Astrocyte (in vitro differentiated cells and primary cell): ENCODE measurements around the gene PLXDC2. TPM values are rescaled to one million over a fixed set of nuclear protein-coding genes. Genes with fewer than 3 reads are reported as not detected.

Source experiments
- DNase-seq: peaks from one replicate; pipeline ENCODE4 v3.0.0-alpha.2; 2010; ENCODE audit warnings: low read depth
- FAIRE-seq: peaks from 2 replicates; lab custom pipeline; 2011; peaks lifted over from hg19 to GRCh38; lab: Jason Lieb, UNC
- H2AFZ ChIP-seq: 2 replicates; pipeline ENCODE4 v1.6.0; 2012; ENCODE audit warnings: low read depth, low read length, inconsistent platforms
- H3K27ac ChIP-seq: 2 replicates; pipeline ENCODE4 v1.5.1; 2011; ENCODE audit warnings: low read depth, low read length, inconsistent platforms
- H3K27me3 ChIP-seq: 2 replicates; pipeline ENCODE4 v1.6.0; 2011; ENCODE audit warnings: low read length, inconsistent platforms; ENCODE audit not compliant: insufficient read depth
- H3K36me3 ChIP-seq: 2 replicates; pipeline ENCODE4 v1.5.1; 2011; ENCODE audit warnings: low read length, inconsistent platforms; ENCODE audit not compliant: insufficient read depth
- H3K4me1 ChIP-seq: 2 replicates; pipeline ENCODE4 v1.5.1; 2011; ENCODE audit warnings: low read length, inconsistent platforms; ENCODE audit not compliant: insufficient read depth
- H3K4me2 ChIP-seq: 2 replicates; pipeline ENCODE4 v1.6.0; 2012; ENCODE audit warnings: low read length, inconsistent platforms
- H3K4me3 ChIP-seq: 2 replicates; pipeline ENCODE4 v1.5.1; 2011; ENCODE audit warnings: low read depth, mild to moderate bottlenecking, low read length, inconsistent platforms; ENCODE audit not compliant: insufficient read depth
- H3K79me2 ChIP-seq: 2 replicates; pipeline ENCODE4 v1.6.0; 2012; ENCODE audit warnings: mild to moderate bottlenecking, low read length, inconsistent platforms; ENCODE audit not compliant: insufficient read depth
- H3K9ac ChIP-seq: 2 replicates; pipeline ENCODE4 v1.6.0; 2012; ENCODE audit warnings: mild to moderate bottlenecking, low read length, inconsistent platforms
- H3K9me3 ChIP-seq: 2 replicates; pipeline ENCODE4 v1.5.1; 2012; ENCODE audit warnings: low read depth, mild to moderate bottlenecking, low read length, inconsistent platforms; ENCODE audit not compliant: insufficient read depth
- H4K20me1 ChIP-seq: 2 replicates; pipeline ENCODE4 v1.6.0; 2012; ENCODE audit warnings: low read length, inconsistent platforms; ENCODE audit not compliant: insufficient read depth
- H3K27ac Mint-ChIP-seq: one replicate; pipeline ENCODE4 v1.8.0; 2021; ENCODE audit warnings: mild to moderate bottlenecking, mixed read lengths; ENCODE audit not compliant: unreplicated experiment
- H3K27me3 Mint-ChIP-seq: one replicate; pipeline ENCODE4 v1.8.0; 2021; ENCODE audit warnings: low read depth, mixed read lengths; ENCODE audit not compliant: unreplicated experiment
- H3K36me3 Mint-ChIP-seq: one replicate; pipeline ENCODE4 v1.8.0; 2021; ENCODE audit warnings: low read depth, mixed read lengths; ENCODE audit not compliant: unreplicated experiment
- H3K4me1 Mint-ChIP-seq: one replicate; pipeline ENCODE4 v1.8.0; 2021; ENCODE audit warnings: low read depth, mixed read lengths; ENCODE audit not compliant: unreplicated experiment
- H3K4me3 Mint-ChIP-seq: one replicate; pipeline ENCODE4 v1.8.0; 2021; ENCODE audit warnings: mild to moderate bottlenecking, moderate library complexity, mixed read lengths; ENCODE audit not compliant: unreplicated experiment
- H3K9me3 Mint-ChIP-seq: one replicate; pipeline ENCODE4 v1.8.0; 2021; ENCODE audit warnings: mild to moderate bottlenecking, mixed read lengths; ENCODE audit not compliant: unreplicated experiment
- EZH2 ChIP-seq: IDR thresholded peaks from 2 replicates; pipeline ENCODE4 v1.6.1; 2012; ENCODE audit warnings: mild to moderate bottlenecking, low read length, inconsistent platforms; ENCODE audit not compliant: insufficient read depth
- total RNA-seq: library from RNA; stranded (reverse); gene quantifications from 2 replicates; pipeline ENCODE4 v1.2.1, GENCODE V29; 2021
- TF ChIP-seq, protein P1 (sequence below): IDR thresholded peaks from 2 replicates; pipeline ENCODE4 v1.5.1; 2011; ENCODE audit warnings: low read depth, mild to moderate bottlenecking, inconsistent platforms, low read length, moderate library complexity; ENCODE audit not compliant: insufficient read depth

The PLXDC2 gene
- total RNA-seq, 1 donor from 2014 or later: 36.1 TPM

GRCh38 chr10:20288060-20288459, 471.8 kb downstream of the PLXDC2 start:
- H3K4me1 Mint-ChIP-seq: no peaks in the 10 kb centered on the region
- H3K4me3 ChIP-seq: no peak overlapping the region
- DNase-seq (no peak), FAIRE-seq (no peak)
- peaks cover 3% of the 10 kb centered on the region for H3K9me3 Mint-ChIP-seq
- no peak overlapping the region for H3K27ac Mint-ChIP-seq
- H3K27me3 ChIP-seq: no peaks in the 10 kb centered on the region
- no peak overlapping the region for H3K4me3 Mint-ChIP-seq
- no peaks in the 10 kb centered on the region for H3K36me3 Mint-ChIP-seq
- no peaks in the 10 kb centered on the region for H4K20me1 ChIP-seq
- no peaks in the 10 kb centered on the region for H3K36me3 ChIP-seq
- no peaks in the 10 kb centered on the region for H3K79me2 ChIP-seq
- TF ChIP-seq EZH2: no peak
- TF ChIP-seq, protein P1, sequence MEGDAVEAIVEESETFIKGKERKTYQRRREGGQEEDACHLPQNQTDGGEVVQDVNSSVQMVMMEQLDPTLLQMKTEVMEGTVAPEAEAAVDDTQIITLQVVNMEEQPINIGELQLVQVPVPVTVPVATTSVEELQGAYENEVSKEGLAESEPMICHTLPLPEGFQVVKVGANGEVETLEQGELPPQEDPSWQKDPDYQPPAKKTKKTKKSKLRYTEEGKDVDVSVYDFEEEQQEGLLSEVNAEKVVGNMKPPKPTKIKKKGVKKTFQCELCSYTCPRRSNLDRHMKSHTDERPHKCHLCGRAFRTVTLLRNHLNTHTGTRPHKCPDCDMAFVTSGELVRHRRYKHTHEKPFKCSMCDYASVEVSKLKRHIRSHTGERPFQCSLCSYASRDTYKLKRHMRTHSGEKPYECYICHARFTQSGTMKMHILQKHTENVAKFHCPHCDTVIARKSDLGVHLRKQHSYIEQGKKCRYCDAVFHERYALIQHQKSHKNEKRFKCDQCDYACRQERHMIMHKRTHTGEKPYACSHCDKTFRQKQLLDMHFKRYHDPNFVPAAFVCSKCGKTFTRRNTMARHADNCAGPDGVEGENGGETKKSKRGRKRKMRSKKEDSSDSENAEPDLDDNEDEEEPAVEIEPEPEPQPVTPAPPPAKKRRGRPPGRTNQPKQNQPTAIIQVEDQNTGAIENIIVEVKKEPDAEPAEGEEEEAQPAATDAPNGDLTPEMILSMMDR: no peak
- no peak overlapping the region for H3K27ac ChIP-seq
- no peak overlapping the region for H2AFZ ChIP-seq
- no peaks in the 10 kb centered on the region for H3K27me3 Mint-ChIP-seq
- no peak overlapping the region for H3K9ac ChIP-seq
- no peaks in the 10 kb centered on the region for H3K4me1 ChIP-seq
- no peaks in the 10 kb centered on the region for H3K9me3 ChIP-seq
- H3K4me2 ChIP-seq: no peak overlapping the region

DNA sequence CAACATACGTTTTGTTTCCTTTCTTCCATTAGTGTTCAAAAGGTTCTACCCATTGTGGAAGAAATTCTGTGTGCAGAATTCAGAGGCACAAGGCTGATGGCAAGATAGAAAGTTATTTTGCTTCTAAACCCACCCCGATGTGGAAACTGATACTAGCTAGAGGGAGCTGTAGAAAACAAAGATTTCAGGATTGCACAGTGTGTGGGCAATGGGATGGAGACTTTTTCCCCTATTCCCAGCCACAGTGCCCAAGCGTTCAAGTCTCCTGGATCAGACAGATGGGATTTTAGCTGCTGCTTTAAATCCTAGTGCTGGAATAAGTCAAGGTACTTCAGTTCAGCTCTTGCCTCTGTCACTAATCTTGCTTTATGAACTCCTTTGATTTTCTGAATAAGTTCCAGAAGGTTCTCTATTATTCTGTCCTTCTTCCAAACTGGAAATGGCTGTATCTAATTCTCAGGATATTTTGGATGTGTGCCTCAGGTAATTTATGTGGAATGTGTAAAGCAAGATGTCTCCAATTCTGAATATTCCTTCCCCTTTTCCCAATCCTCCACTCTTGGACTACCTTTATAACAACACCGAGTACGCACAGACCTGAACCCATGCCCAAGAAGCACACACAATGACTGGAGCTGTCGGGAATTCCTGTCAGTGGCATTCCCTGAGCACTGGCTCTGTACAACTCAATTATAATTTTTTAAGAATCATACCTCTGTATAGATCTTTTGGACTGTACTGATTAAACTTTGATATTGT, 473.0 kb downstream of the PLXDC2 start:
- no peaks in the 10 kb centered on the region for H3K36me3 Mint-ChIP-seq
- H3K27me3 ChIP-seq: no peaks in the 10 kb centered on the region
- no peaks in the 10 kb centered on the region for H3K9me3 ChIP-seq
- peaks cover 3% of the 10 kb centered on the region for H3K9me3 Mint-ChIP-seq
- no peak overlapping the region for H3K27ac Mint-ChIP-seq
- H3K27me3 Mint-ChIP-seq: no peaks in the 10 kb centered on the region
- H3K4me3 ChIP-seq: no peak overlapping the region
- no peaks in the 10 kb centered on the region for H4K20me1 ChIP-seq
- TF ChIP-seq EZH2: no peak
- TF ChIP-seq, protein P1: no peak
- H3K36me3 ChIP-seq: no peaks in the 10 kb centered on the region
- H3K9ac ChIP-seq: no peak overlapping the region
- H3K27ac ChIP-seq: no peak overlapping the region
- FAIRE-seq: no peak
- H3K4me2 ChIP-seq: no peak overlapping the region
- no peak for DNase-seq
- no peaks in the 10 kb centered on the region for H3K4me1 ChIP-seq
- H2AFZ ChIP-seq: no peak overlapping the region
- no peak overlapping the region for H3K4me3 Mint-ChIP-seq
- no peaks in the 10 kb centered on the region for H3K79me2 ChIP-seq
- H3K4me1 Mint-ChIP-seq: no peaks in the 10 kb centered on the region

- Histone ChIP-seq H3K4me3 (no peak overlapping the region), H4K20me1 (no peaks in the 10 kb centered on the region), H3K9me3 (no peaks in the 10 kb centered on the region), H3K9ac (no peak overlapping the region), H3K27ac (no peak overlapping the region), H3K4me1 (no peaks in the 10 kb centered on the region), H3K36me3 (no peaks in the 10 kb centered on the region), H3K4me2 (no peak overlapping the region), H3K79me2 (no peaks in the 10 kb centered on the region), H2AFZ (no peak overlapping the region), H3K27me3 (no peaks in the 10 kb centered on the region)
- no peak overlapping the region for H3K27ac Mint-ChIP-seq
- TF ChIP-seq, protein P1: no peak
- TF ChIP-seq EZH2: no peak
- peaks cover 12% of the 10 kb centered on the region for H3K9me3 Mint-ChIP-seq
- FAIRE-seq (no peak), DNase-seq (no peak)
- H3K27me3 Mint-ChIP-seq: no peaks in the 10 kb centered on the region
- no peak overlapping the region for H3K4me3 Mint-ChIP-seq
- no peaks in the 10 kb centered on the region for H3K4me1 Mint-ChIP-seq
- no peaks in the 10 kb centered on the region for H3K36me3 Mint-ChIP-seq
Measured at GRCh38 chr10:20298417-20298816, 482.2 kb downstream of the PLXDC2 start.
